Measurements from ENCODE around the gene C10orf90. TPM values are rescaled to one million over a fixed set of nuclear protein-coding genes. Genes with fewer than 3 reads are reported as not detected.

The C10orf90 gene
- total and polyA plus RNA-seq, 2 experiments from 2014 or later = 0.20 TPM; not detected in 1

DNA sequence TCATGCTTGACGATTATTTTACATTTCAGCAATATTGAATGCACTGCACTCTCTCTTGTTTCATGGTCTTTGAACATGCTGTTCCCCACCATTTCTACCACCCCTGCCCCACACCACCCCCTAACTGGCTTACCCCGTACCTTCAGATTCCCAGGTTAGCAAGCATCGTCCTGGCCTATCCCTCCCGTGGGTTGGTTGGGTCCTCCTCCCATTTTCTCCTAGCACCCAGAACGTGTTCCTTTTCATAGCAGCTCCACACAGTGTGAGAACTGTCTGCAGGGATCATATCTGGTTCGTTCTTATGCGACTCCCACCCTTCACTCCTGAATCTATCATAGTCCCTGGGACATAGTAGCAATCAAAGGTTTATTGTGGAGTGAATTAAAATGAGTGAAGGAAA lies 48.6 kb downstream of the C10orf90 start:
- TF ChIP-seq EZH2 (IDR thresholded peaks at IDR 0.05; ENCODE audit: borderline replicate concordance) (no peak), EZH2phosphoT487 (IDR thresholded peaks at IDR 0.05; ENCODE audit: low read depth, severe bottlenecking, unreplicated experiment) (no peak)
- TF ChIP-seq, protein P1, sequence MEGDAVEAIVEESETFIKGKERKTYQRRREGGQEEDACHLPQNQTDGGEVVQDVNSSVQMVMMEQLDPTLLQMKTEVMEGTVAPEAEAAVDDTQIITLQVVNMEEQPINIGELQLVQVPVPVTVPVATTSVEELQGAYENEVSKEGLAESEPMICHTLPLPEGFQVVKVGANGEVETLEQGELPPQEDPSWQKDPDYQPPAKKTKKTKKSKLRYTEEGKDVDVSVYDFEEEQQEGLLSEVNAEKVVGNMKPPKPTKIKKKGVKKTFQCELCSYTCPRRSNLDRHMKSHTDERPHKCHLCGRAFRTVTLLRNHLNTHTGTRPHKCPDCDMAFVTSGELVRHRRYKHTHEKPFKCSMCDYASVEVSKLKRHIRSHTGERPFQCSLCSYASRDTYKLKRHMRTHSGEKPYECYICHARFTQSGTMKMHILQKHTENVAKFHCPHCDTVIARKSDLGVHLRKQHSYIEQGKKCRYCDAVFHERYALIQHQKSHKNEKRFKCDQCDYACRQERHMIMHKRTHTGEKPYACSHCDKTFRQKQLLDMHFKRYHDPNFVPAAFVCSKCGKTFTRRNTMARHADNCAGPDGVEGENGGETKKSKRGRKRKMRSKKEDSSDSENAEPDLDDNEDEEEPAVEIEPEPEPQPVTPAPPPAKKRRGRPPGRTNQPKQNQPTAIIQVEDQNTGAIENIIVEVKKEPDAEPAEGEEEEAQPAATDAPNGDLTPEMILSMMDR (IDR thresholded peaks at IDR 0.05; ENCODE audit: poor library complexity) = no peak
- H2AFZ ChIP-seq = no peak overlapping the region
- H3K36me3 ChIP-seq (replicated peaks; ENCODE audit: insufficient read depth, low read depth) = no peaks in the 10 kb centered on the region
- H3K4me3 ChIP-seq = no peak overlapping the region
- H3K9me2 ChIP-seq (replicated peaks; ENCODE audit: insufficient read depth) = no peaks in the 10 kb centered on the region
- H3K27ac ChIP-seq = no peak overlapping the region
- no peaks in the 10 kb centered on the region for H3K4me1 ChIP-seq (ENCODE audit: insufficient read depth)
- WGBS (ENCODE audit: low lambda C conversion rate, missing lambda C conversion rate) = 82% methylated on average over 7 of the region's 7 CpGs
- no peaks in the 10 kb centered on the region for H4K20me1 ChIP-seq (ENCODE audit: insufficient read depth, poor library complexity, severe bottlenecking)
- no peaks in the 10 kb centered on the region for H3K9me3 ChIP-seq (ENCODE audit: low read depth)
- no peaks in the 10 kb centered on the region for H3K79me2 ChIP-seq
- no peaks in the 10 kb centered on the region for H3K27me3 ChIP-seq
- no peak overlapping the region for H3K4me2 ChIP-seq
- DNase-seq (ENCODE audit: low spot score) = no peak

DNA sequence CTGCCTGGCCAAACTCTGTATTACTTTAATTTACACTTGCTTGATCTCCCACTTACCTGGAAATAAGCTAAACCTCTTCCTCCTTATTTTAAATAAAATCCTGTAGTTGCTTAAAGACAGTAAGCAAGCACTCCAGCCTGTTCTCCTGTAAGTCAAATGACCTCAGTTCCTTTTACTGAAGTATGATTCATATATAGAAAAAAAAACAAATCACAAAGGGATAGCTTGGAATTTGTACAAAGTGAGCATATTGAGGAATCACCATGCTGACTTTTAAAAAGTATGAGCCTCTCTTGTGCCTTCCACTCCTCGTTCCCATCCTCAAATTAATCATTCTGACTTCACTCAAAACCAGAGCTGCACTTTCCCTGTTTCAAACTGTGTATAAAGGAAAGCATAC lies 52.0 kb downstream of the C10orf90 start:
- TF ChIP-seq EZH2phosphoT487 (IDR thresholded peaks at IDR 0.05; ENCODE audit: low read depth, severe bottlenecking, unreplicated experiment) (no peak), EZH2 (IDR thresholded peaks at IDR 0.05; ENCODE audit: borderline replicate concordance) (no peak)
- TF ChIP-seq, protein P1 (IDR thresholded peaks at IDR 0.05; ENCODE audit: poor library complexity) = no peak
- Histone ChIP-seq H3K4me2 (no peak overlapping the region), H3K9me3 (ENCODE audit: low read depth) (no peaks in the 10 kb centered on the region), H3K4me3 (no peak overlapping the region), H4K20me1 (ENCODE audit: insufficient read depth, poor library complexity, severe bottlenecking) (no peaks in the 10 kb centered on the region), H3K27me3 (no peaks in the 10 kb centered on the region), H3K36me3 (replicated peaks; ENCODE audit: insufficient read depth, low read depth) (no peaks in the 10 kb centered on the region), H3K9me2 (replicated peaks; ENCODE audit: insufficient read depth) (no peaks in the 10 kb centered on the region), H3K79me2 (no peaks in the 10 kb centered on the region), H2AFZ (no peak overlapping the region), H3K4me1 (ENCODE audit: insufficient read depth) (no peaks in the 10 kb centered on the region), H3K27ac (no peak overlapping the region)
- no peak for DNase-seq (ENCODE audit: low spot score)
- WGBS (ENCODE audit: low lambda C conversion rate, missing lambda C conversion rate) = 78% methylated on average over 1 of the region's 1 CpG

DNA sequence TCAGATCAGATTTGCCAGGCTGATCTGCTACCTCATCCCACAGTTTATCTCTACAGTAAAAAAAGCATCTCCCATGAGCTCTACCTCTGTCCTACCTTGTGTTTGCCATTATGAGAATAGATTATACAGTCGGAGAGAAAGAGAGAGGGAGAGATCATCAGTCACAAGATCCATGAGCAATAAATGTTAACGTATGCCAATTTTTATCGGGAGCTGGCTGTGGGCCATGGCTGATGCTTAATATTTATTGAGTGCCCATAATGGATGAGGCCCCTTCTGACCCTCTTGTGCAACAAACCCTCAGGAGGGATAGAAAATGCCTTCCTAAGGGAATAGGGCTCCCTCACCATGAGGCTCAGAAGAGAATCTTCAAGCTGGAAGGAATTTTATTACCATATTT lies 52.8 kb downstream of the C10orf90 start:
- H3K27me3 ChIP-seq = no peaks in the 10 kb centered on the region
- no peaks in the 10 kb centered on the region for H3K9me3 ChIP-seq (ENCODE audit: low read depth)
- no peak overlapping the region for H2AFZ ChIP-seq
- H3K79me2 ChIP-seq = no peaks in the 10 kb centered on the region
- no peak for TF ChIP-seq EZH2phosphoT487 (IDR thresholded peaks at IDR 0.05; ENCODE audit: low read depth, severe bottlenecking, unreplicated experiment)
- no peak for TF ChIP-seq EZH2 (IDR thresholded peaks at IDR 0.05; ENCODE audit: borderline replicate concordance)
- TF ChIP-seq, protein P1 (IDR thresholded peaks at IDR 0.05; ENCODE audit: poor library complexity) = no peak
- H3K27ac ChIP-seq = no peak overlapping the region
- 76% methylated on average over 3 of the region's 3 CpGs for WGBS (ENCODE audit: low lambda C conversion rate, missing lambda C conversion rate)
- H3K36me3 ChIP-seq (replicated peaks; ENCODE audit: insufficient read depth, low read depth) = no peaks in the 10 kb centered on the region
- H3K4me3 ChIP-seq = no peak overlapping the region
- H4K20me1 ChIP-seq (ENCODE audit: insufficient read depth, poor library complexity, severe bottlenecking) = no peaks in the 10 kb centered on the region
- no peak overlapping the region for H3K4me2 ChIP-seq
- H3K4me1 ChIP-seq (ENCODE audit: insufficient read depth) = no peaks in the 10 kb centered on the region
- H3K9me2 ChIP-seq (replicated peaks; ENCODE audit: insufficient read depth) = no peaks in the 10 kb centered on the region
- no peak for DNase-seq (ENCODE audit: low spot score)

DNA sequence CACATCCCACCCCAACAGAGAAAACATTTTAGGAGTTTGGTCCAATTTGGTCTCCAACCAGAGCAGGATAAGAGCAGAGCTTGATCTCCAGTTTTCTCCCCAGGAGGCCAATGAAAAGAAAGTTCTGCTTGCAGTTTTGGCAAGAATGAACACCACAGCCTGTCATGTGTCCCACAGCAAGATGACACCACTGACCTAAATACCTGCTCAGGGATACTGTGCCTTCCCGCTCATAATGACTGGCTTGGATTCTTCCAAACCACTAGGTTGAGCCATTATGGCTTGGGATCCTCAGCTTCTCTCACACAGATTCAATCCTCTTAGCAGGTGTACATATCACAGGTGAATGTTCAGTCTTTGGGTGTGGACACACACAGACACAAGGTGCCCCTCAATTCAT lies 53.3 kb downstream of the C10orf90 start:
- DNase-seq (ENCODE audit: low spot score) = no peak
- Histone ChIP-seq H3K9me2 (replicated peaks; ENCODE audit: insufficient read depth) (no peaks in the 10 kb centered on the region), H3K4me3 (no peak overlapping the region), H2AFZ (no peak overlapping the region), H3K9me3 (ENCODE audit: low read depth) (no peaks in the 10 kb centered on the region), H4K20me1 (ENCODE audit: insufficient read depth, poor library complexity, severe bottlenecking) (no peaks in the 10 kb centered on the region), H3K27ac (no peak overlapping the region), H3K27me3 (no peaks in the 10 kb centered on the region), H3K4me2 (no peak overlapping the region), H3K4me1 (ENCODE audit: insufficient read depth) (no peaks in the 10 kb centered on the region), H3K79me2 (no peaks in the 10 kb centered on the region), H3K36me3 (replicated peaks; ENCODE audit: insufficient read depth, low read depth) (no peaks in the 10 kb centered on the region)
- TF ChIP-seq, protein P1 (IDR thresholded peaks at IDR 0.05; ENCODE audit: poor library complexity) = no peak
- TF ChIP-seq EZH2phosphoT487 (IDR thresholded peaks at IDR 0.05; ENCODE audit: low read depth, severe bottlenecking, unreplicated experiment) (no peak), EZH2 (IDR thresholded peaks at IDR 0.05; ENCODE audit: borderline replicate concordance) (no peak)
- 100% methylated on average over 1 of the region's 1 CpG for WGBS (ENCODE audit: low lambda C conversion rate, missing lambda C conversion rate)

Data from hepatocyte (in vitro differentiated cells).